Colonic mucosa (tissue), 4 donors: ENCODE results near the gene BMX. TPM values are rescaled to one million over a fixed set of nuclear protein-coding genes. Genes with fewer than 3 reads are reported as not detected.

Experiments used
- DNase-seq: peaks from one replicate; pipeline ENCODE4 v3.0.0-alpha.2; 2020
- H3K27ac ChIP-seq: fragments of 200-600 bp; one replicate; pipeline ENCODE4 v1.8.0; 2021
- H3K27me3 ChIP-seq: fragments of 200-600 bp; one replicate; pipeline ENCODE4 v1.8.0; 2021
- H3K36me3 ChIP-seq: fragments of 200-600 bp; one replicate; pipeline ENCODE4 v1.8.0; 2021
- H3K4me1 ChIP-seq: fragments of 200-600 bp; one replicate; pipeline ENCODE4 v1.8.0; 2021; ENCODE audit warnings: mild to moderate bottlenecking
- H3K4me3 ChIP-seq: fragments of 200-600 bp; one replicate; pipeline ENCODE4 v1.8.0; 2021
- H3K9ac ChIP-seq, 2 donors: one replicate each; pipeline ENCODE4 v1.7.0; 2013; ENCODE audit warnings: control low read depth in 2 of 2, low read depth in 2 of 2, low read length in 2 of 2
- H3K9me3 ChIP-seq: fragments of 200-600 bp; one replicate; pipeline ENCODE4 v1.8.0; 2021
- CTCF ChIP-seq: fragments of 200-600 bp; IDR thresholded peaks from one replicate; pipeline ENCODE4 v1.8.0; 2022; ENCODE audit warnings: antibody characterized with exemption, mild to moderate bottlenecking
- intact Hi-C: fragments of 100-400 bp; cut with DNase I; formaldehyde crosslinking; loops from one replicate; pipeline ENCODE4 v1.14.1; 2022
- total RNA-seq, 2 donors: library from RNA; stranded (reverse); fragmentation: NEBNext Ultra II Directional in 1 of 2; extraction: Animal tissue kit (Norgen Biotek cat#: 25700) in 1 of 2; gene quantifications; one replicate each; pipeline ENCODE4 v1.2.1, GENCODE V29; 2021
- donor health status: healthy.
- donor health status: DM: no; HTN: no; CAD: no.
- donor health status: DM: no; HTN: no; CAD: no.

The BMX gene
- total RNA-seq, 2 donors from 2014 or later: 1.4 to 1.8 TPM

DNA sequence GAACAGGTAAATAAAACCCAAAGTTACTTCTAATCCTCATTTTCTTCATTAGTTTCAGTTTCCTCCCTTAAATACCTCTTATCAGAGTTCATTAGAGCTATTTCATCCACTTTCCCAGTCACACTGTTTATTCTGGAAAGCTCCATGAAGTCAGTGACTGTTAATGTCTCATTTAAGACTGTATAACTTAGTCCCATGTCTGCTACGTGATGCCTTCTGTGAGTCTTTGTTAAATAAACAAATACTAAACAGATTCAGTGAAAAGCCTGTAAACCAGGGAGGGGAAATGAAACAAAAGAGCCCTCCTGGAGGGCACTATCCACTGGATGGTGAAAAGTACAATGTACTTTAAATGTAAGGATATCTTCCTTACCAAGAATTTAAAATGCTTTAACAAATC is 75.4 kb downstream of the BMX start:
- Histone ChIP-seq H3K4me3 (no peak overlapping the region), H3K36me3 (no peaks in the 10 kb centered on the region), H3K27me3 (no peaks in the 10 kb centered on the region), H3K27ac (no peak overlapping the region), H3K9me3 (no peaks in the 10 kb centered on the region), H3K4me1 (no peaks in the 10 kb centered on the region), H3K9ac (no peak overlapping the region)
- no peak for DNase-seq
- TF ChIP-seq CTCF: no peak
- intact Hi-C loops: no loop called here

GRCh38 chrX:15579778-15580747 is 79.5 kb downstream of the BMX start:
- Histone ChIP-seq H3K4me1 (no peaks in the 10 kb centered on the region), H3K9ac (peak overlapping the region in 1 of 2 donors; percentile 19), H3K36me3 (no peaks in the 10 kb centered on the region), H3K27me3 (no peaks in the 10 kb centered on the region), H3K27ac (no peak overlapping the region), H3K9me3 (no peaks in the 10 kb centered on the region), H3K4me3 (no peak overlapping the region)
- intact Hi-C loops: no loop called here
- no peak for DNase-seq
- TF ChIP-seq CTCF: no peak

- Histone ChIP-seq H3K9me3 (no peaks in the 10 kb centered on the region), H3K36me3 (no peaks in the 10 kb centered on the region), H3K4me1 (no peaks in the 10 kb centered on the region), H3K9ac (no peak overlapping the region), H3K27ac (no peak overlapping the region), H3K4me3 (no peak overlapping the region), H3K27me3 (no peaks in the 10 kb centered on the region)
- intact Hi-C loops: no loop called here
- DNase-seq: no peak
- no peak for TF ChIP-seq CTCF
Measured at GRCh38 chrX:15594371-15594770, 93.8 kb downstream of the BMX start.

GRCh38 chrX:15598026-15598425 is 97.4 kb downstream of the BMX start:
- H3K4me3 ChIP-seq: no peak overlapping the region
- no peaks in the 10 kb centered on the region for H3K27me3 ChIP-seq
- H3K36me3 ChIP-seq: no peaks in the 10 kb centered on the region
- H3K9ac ChIP-seq: no peak overlapping the region
- H3K27ac ChIP-seq: no peak overlapping the region
- intact Hi-C loops: no loop called here
- no peaks in the 10 kb centered on the region for H3K4me1 ChIP-seq
- TF ChIP-seq CTCF: no peak
- no peak for DNase-seq
- no peaks in the 10 kb centered on the region for H3K9me3 ChIP-seq

DNA sequence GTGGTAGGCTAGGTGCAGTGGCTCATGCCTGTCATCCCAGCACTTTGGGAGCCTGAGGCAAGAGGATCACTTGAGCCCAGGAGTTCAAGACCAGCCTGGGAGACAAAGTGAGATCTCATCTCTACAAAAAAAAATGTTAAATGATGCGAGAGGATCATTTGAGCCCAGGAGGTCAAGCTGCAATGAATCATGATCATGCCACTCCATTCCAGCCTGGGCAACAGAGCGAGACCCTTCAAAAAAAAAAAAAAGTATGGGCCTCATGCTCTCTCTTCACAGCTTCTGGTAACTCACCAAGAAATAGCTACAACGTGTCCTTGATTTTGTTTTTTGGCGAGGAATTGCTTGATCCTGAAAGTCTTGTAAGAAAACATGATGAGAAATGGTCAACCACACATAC is 98.9 kb downstream of the BMX start:
- Histone ChIP-seq H3K27me3 (no peaks in the 10 kb centered on the region), H3K27ac (no peak overlapping the region), H3K9ac (no peak overlapping the region), H3K4me1 (no peaks in the 10 kb centered on the region), H3K36me3 (no peaks in the 10 kb centered on the region), H3K4me3 (no peak overlapping the region), H3K9me3 (no peaks in the 10 kb centered on the region)
- TF ChIP-seq CTCF: no peak
- no peak for DNase-seq
- intact Hi-C loops: no loop called here
